ENCODE data around the gene CPEB4. TPM values are rescaled to one million over a fixed set of nuclear protein-coding genes. Genes with fewer than 3 reads are reported as not detected.

Gene CPEB4
- total and polyA plus RNA-seq, 9 of the 15 experiments (the other 6 are each of a cell fraction or from before 2014, with no cell fraction given) = 7.4 to 21.3 (median 12.4) TPM

DNA sequence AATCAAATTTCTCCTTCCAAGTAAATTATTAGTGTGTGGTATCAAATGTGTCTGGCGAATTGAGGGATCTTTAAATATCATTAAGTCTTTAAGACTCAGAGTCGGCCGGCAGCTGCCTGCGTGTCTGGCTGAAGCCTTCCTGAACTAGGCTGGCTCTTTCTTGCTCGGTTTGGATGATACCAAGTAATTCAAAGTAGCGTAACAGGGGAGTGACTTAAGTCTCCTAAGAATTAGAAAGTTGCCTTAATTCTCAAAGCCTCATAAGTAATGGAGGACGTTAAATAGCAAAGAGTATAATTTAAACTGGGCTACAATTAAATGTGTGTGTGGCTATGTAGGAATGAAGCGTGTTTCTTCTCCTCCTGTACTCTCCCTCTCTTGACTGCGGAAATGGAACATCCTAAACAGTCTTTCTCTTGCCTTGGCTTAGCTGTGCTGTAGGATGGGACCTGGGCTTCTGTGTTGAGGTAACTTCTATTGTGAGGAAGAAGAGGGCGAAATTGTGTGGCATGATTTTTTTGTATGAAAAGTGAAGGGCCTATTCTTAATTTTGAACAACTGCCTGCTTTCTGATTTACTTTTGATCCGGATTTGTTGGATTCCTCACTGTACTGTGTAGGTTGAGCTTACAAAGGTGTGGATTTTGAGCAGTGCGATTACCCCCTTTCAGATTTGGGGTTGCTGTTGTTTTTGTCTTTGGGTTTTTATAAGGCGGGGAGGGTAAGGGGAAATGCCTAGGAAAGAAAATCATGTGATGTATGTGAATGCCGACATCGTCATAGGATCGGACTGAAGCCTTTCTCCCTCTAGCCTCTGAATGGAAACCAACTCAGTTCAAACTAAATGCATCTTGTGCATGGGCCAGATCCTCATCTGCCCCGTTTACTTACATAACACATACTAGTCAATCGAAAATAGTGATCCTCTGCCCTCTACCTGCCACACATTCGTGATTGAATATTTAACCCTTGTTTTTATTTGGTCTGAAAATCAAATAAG lies 29.9 kb downstream of the CPEB4 start (continued):
- TF ChIP-seq, protein P1, sequence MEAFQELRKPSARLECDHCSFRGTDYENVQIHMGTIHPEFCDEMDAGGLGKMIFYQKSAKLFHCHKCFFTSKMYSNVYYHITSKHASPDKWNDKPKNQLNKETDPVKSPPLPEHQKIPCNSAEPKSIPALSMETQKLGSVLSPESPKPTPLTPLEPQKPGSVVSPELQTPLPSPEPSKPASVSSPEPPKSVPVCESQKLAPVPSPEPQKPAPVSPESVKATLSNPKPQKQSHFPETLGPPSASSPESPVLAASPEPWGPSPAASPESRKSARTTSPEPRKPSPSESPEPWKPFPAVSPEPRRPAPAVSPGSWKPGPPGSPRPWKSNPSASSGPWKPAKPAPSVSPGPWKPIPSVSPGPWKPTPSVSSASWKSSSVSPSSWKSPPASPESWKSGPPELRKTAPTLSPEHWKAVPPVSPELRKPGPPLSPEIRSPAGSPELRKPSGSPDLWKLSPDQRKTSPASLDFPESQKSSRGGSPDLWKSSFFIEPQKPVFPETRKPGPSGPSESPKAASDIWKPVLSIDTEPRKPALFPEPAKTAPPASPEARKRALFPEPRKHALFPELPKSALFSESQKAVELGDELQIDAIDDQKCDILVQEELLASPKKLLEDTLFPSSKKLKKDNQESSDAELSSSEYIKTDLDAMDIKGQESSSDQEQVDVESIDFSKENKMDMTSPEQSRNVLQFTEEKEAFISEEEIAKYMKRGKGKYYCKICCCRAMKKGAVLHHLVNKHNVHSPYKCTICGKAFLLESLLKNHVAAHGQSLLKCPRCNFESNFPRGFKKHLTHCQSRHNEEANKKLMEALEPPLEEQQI (IDR thresholded peaks at IDR 0.05) = no peak
- TF ChIP-seq TRIM28 (IDR thresholded peaks at IDR 0.05) (peak; percentile 66), MXD1 (CRISPR knock-in tag; IDR thresholded peaks at IDR 0.05; ENCODE audit: borderline replicate concordance, poor library complexity, severe bottlenecking) (no peak), ZFP36 (IDR thresholded peaks at IDR 0.05; ENCODE audit: low read depth, low read length, partially characterized antibody) (no peak), LEF1 (IDR thresholded peaks at IDR 0.05) (0 out of 2 replicates have a peak, but pooled peaks have one; percentile 46), KLF10 (CRISPR knock-in tag; IDR thresholded peaks at IDR 0.05) (no peak), FOXK2 (conservative IDR thresholded peaks at IDR 0.05 in 1 of 2, IDR thresholded peaks at IDR 0.05 in 1 of 2; ENCODE audit: low read depth in 2 of 2) (peak in 1 of 2 experiments; percentile 100; a peak in 3 of 4 replicates), TAL1 (IDR thresholded peaks at IDR 0.05) (0 out of 2 replicates have a peak, but pooled peaks have one; percentile 3), POLR2AphosphoS5 (IDR thresholded peaks at IDR 0.05; ENCODE audit: control insufficient read depth, insufficient read depth, low read depth, low read length) (peak; percentile 86), LARP7 (IDR thresholded peaks at IDR 0.05) (no peak), SIN3A (IDR thresholded peaks at IDR 0.05; ENCODE audit: borderline replicate concordance in 2 of 2, control insufficient read depth in 1 of 2, low read depth in 2 of 2, low read length in 2 of 2) (0 out of 4 replicates have a peak, but pooled peaks of 1 of the 2 experiments have one; percentile 34), L3MBTL2 (IDR thresholded peaks at IDR 0.05) (no peak), ZNF696 (CRISPR knock-in tag; conservative IDR thresholded peaks at IDR 0.05) (no peak), CXXC5 (CRISPR knock-in tag; IDR thresholded peaks at IDR 0.05) (peak; percentile 43; the same call in 1 of the 2 replicates), POLR2B (IDR thresholded peaks at IDR 0.05; ENCODE audit: low read depth, partially characterized antibody) (peak; percentile 68), CREM (IDR thresholded peaks at IDR 0.05; ENCODE audit: low read depth) (0 out of 2 replicates have a peak, but pooled peaks have one; percentile 16), ESRRA (IDR thresholded peaks at IDR 0.05; ENCODE audit: borderline replicate concordance, low read depth) (peak; percentile 36; the same call in 1 of the 2 replicates), ATF2 (CRISPR knock-in tag; IDR thresholded peaks at IDR 0.05) (no peak)
- TF ChIP-seq, protein P2, sequence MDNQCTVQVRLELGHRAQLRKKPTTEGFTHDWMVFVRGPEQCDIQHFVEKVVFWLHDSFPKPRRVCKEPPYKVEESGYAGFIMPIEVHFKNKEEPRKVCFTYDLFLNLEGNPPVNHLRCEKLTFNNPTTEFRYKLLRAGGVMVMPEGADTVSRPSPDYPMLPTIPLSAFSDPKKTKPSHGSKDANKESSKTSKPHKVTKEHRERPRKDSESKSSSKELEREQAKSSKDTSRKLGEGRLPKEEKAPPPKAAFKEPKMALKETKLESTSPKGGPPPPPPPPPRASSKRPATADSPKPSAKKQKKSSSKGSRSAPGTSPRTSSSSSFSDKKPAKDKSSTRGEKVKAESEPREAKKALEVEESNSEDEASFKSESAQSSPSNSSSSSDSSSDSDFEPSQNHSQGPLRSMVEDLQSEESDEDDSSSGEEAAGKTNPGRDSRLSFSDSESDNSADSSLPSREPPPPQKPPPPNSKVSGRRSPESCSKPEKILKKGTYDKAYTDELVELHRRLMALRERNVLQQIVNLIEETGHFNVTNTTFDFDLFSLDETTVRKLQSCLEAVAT (IDR thresholded peaks at IDR 0.05) = 0 out of 4 replicates have a peak, but pooled peaks of 1 of the 2 experiments have one; percentile 57
